Panc1 (cell line): ENCODE results near the gene ZIC4.

Experiments
- POLR2AphosphoS5 ChIP-seq: IDR thresholded peaks from 2 replicates; pipeline ENCODE4 v1.6.1; 2012; ENCODE audit warnings: mild to moderate bottlenecking, low read depth, low read length, moderate library complexity
- TF ChIP-seq, protein P1 (sequence below): fragments of 450-650 bp; IDR thresholded peaks from 2 replicates; pipeline ENCODE4 v1.5.1; 2017; ENCODE audit warnings: mild to moderate bottlenecking

DNA sequence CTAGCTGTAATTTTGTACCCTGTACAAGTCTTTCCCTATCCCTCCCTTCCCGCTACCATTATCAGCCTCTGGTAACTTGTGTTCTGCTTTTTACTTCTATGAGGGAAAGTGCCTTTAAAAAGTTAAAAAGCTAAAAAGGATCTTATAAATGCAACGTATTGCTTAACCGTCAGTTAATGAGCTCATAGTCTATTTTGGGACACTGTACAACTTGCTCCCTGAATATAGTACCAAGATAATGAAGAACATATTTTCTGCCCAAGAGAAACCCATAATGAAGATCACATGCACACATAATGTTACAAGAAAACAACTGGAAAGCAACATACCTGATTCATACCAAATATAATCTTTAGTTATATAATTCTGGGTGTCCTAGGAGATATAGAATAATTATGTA is 25.4 kb upstream of the ZIC4 start:
- TF ChIP-seq, protein P1, sequence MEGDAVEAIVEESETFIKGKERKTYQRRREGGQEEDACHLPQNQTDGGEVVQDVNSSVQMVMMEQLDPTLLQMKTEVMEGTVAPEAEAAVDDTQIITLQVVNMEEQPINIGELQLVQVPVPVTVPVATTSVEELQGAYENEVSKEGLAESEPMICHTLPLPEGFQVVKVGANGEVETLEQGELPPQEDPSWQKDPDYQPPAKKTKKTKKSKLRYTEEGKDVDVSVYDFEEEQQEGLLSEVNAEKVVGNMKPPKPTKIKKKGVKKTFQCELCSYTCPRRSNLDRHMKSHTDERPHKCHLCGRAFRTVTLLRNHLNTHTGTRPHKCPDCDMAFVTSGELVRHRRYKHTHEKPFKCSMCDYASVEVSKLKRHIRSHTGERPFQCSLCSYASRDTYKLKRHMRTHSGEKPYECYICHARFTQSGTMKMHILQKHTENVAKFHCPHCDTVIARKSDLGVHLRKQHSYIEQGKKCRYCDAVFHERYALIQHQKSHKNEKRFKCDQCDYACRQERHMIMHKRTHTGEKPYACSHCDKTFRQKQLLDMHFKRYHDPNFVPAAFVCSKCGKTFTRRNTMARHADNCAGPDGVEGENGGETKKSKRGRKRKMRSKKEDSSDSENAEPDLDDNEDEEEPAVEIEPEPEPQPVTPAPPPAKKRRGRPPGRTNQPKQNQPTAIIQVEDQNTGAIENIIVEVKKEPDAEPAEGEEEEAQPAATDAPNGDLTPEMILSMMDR = no peak
- no peak for TF ChIP-seq POLR2AphosphoS5
